KMS-11 (cell line): ENCODE results near the gene SYT1.

Source experiments
- H2AFZ ChIP-seq: fragments of 200-600 bp; sonication (generic); 2 replicates; pipeline ENCODE4 v1.6.1; 2016; ENCODE audit warnings: antibody characterized with exemption, mixed run types, low read depth
- H3K27ac ChIP-seq: fragments of 200-600 bp; sonication (generic); 2 replicates; pipeline ENCODE4 v1.6.1; 2016; ENCODE audit warnings: mild to moderate bottlenecking, mixed run types
- H3K27me3 ChIP-seq: fragments of 200-600 bp; sonication (generic); 2 replicates; pipeline ENCODE4 v1.6.1; 2017; ENCODE audit warnings: mild to moderate bottlenecking, low read depth, mixed run types, moderate library complexity; ENCODE audit not compliant: insufficient read depth
- H3K36me3 ChIP-seq: fragments of 200-600 bp; sonication (generic); 2 replicates; pipeline ENCODE4 v1.6.1; 2017; ENCODE audit warnings: mild to moderate bottlenecking, mixed run types; ENCODE audit not compliant: insufficient read depth
- H3K4me1 ChIP-seq: fragments of 200-600 bp; sonication (generic); 2 replicates; pipeline ENCODE4 v1.6.1; 2016; ENCODE audit warnings: mild to moderate bottlenecking, low read depth, mixed run types; ENCODE audit not compliant: poor library complexity, severe bottlenecking
- H3K4me2 ChIP-seq: fragments of 200-600 bp; sonication (generic); 2 replicates; pipeline ENCODE4 v1.7.0; 2016; ENCODE audit warnings: mild to moderate bottlenecking, mixed run types
- H3K4me3 ChIP-seq: fragments of 200-600 bp; sonication (generic); IDR thresholded peaks from 2 replicates; pipeline ENCODE4 v1.6.1; 2017; ENCODE audit warnings: low read depth, low read length, mixed read lengths; ENCODE audit not compliant: insufficient read depth
- H3K79me2 ChIP-seq: fragments of 200-600 bp; sonication (generic); 2 replicates; pipeline ENCODE4 v1.6.1; 2016; ENCODE audit warnings: low read depth, mixed run types; ENCODE audit not compliant: insufficient read depth
- H3K9ac ChIP-seq: fragments of 200-600 bp; sonication (generic); 2 replicates; pipeline ENCODE4 v1.6.1; 2016; ENCODE audit warnings: mild to moderate bottlenecking, mixed run types
- H4K20me1 ChIP-seq: fragments of 200-600 bp; sonication (generic); 2 replicates; pipeline ENCODE4 v1.6.1; 2016; ENCODE audit warnings: mild to moderate bottlenecking, mixed run types; ENCODE audit not compliant: insufficient read depth
- CTCF ChIP-seq: fragments of 200-600 bp; sonication (generic); conservative IDR thresholded peaks from 2 replicates; pipeline ENCODE4 v1.6.1; 2017; ENCODE audit warnings: low read depth, mild to moderate bottlenecking, antibody characterized with exemption, low read length, moderate library complexity, mixed read lengths

The SYT1 gene

GRCh38 chr12:79413796-79414195 is 549.2 kb downstream of the SYT1 start:
- no peaks in the 10 kb centered on the region for H4K20me1 ChIP-seq
- no peak overlapping the region for H2AFZ ChIP-seq
- no peak for TF ChIP-seq CTCF
- H3K9ac ChIP-seq: no peak overlapping the region
- H3K27ac ChIP-seq: no peak overlapping the region
- no peaks in the 10 kb centered on the region for H3K27me3 ChIP-seq
- H3K79me2 ChIP-seq: no peaks in the 10 kb centered on the region
- H3K4me3 ChIP-seq: no peak overlapping the region
- no peak overlapping the region for H3K4me2 ChIP-seq
- no peaks in the 10 kb centered on the region for H3K36me3 ChIP-seq
- H3K4me1 ChIP-seq: peaks cover 14% of the 10 kb centered on the region

GRCh38 chr12:79414252-79414651 is 549.7 kb downstream of the SYT1 start:
- H3K27me3 ChIP-seq: no peaks in the 10 kb centered on the region
- H4K20me1 ChIP-seq: no peaks in the 10 kb centered on the region
- H3K9ac ChIP-seq: no peak overlapping the region
- no peaks in the 10 kb centered on the region for H3K79me2 ChIP-seq
- TF ChIP-seq CTCF: no peak
- H2AFZ ChIP-seq: no peak overlapping the region
- H3K36me3 ChIP-seq: no peaks in the 10 kb centered on the region
- no peak overlapping the region for H3K4me2 ChIP-seq
- H3K27ac ChIP-seq: no peak overlapping the region
- no peak overlapping the region for H3K4me3 ChIP-seq
- peaks cover 14% of the 10 kb centered on the region for H3K4me1 ChIP-seq

GRCh38 chr12:79415321-79415720 is 550.7 kb downstream of the SYT1 start:
- H3K36me3 ChIP-seq: no peaks in the 10 kb centered on the region
- TF ChIP-seq CTCF: no peak
- H3K4me3 ChIP-seq: no peak overlapping the region
- no peak overlapping the region for H3K9ac ChIP-seq
- H3K27me3 ChIP-seq: no peaks in the 10 kb centered on the region
- H3K79me2 ChIP-seq: no peaks in the 10 kb centered on the region
- H3K27ac ChIP-seq: peak overlapping the region; percentile 12; the same call in 1 of the 2 replicates
- peak overlapping the region; percentile 36; the same call in 1 of the 2 replicates for H3K4me2 ChIP-seq
- no peaks in the 10 kb centered on the region for H4K20me1 ChIP-seq
- peaks cover 14% of the 10 kb centered on the region for H3K4me1 ChIP-seq
- peak overlapping the region; percentile 31; the same call in 1 of the 2 replicates for H2AFZ ChIP-seq

GRCh38 chr12:79415746-79416435 is 551.3 kb downstream of the SYT1 start:
- no peak overlapping the region for H3K4me3 ChIP-seq
- peak overlapping the region; percentile 36; the same call in 1 of the 2 replicates for H3K4me2 ChIP-seq
- H3K9ac ChIP-seq: no peak overlapping the region
- peak overlapping the region; percentile 31; the same call in 1 of the 2 replicates for H2AFZ ChIP-seq
- H3K4me1 ChIP-seq: peaks cover 15% of the 10 kb centered on the region
- TF ChIP-seq CTCF: no peak
- no peaks in the 10 kb centered on the region for H3K27me3 ChIP-seq
- peak overlapping the region; percentile 12; the same call in 1 of the 2 replicates for H3K27ac ChIP-seq
- H3K79me2 ChIP-seq: no peaks in the 10 kb centered on the region
- H4K20me1 ChIP-seq: no peaks in the 10 kb centered on the region
- no peaks in the 10 kb centered on the region for H3K36me3 ChIP-seq
